ENCODE results near the gene KPNA6. TPM values are rescaled to one million over a fixed set of nuclear protein-coding genes. Genes with fewer than 3 reads are reported as not detected.
A peak's percentile ranks its signal among the peaks of the same experiment; 100 is the strongest.
"Not testable (repeated sequence)": the region's sequence is repeated elsewhere in the genome, so short reads cannot be mapped to it uniquely, and the experiment has no call there.

The KPNA6 gene
- total RNA-seq = 17.7 TPM

DNA sequence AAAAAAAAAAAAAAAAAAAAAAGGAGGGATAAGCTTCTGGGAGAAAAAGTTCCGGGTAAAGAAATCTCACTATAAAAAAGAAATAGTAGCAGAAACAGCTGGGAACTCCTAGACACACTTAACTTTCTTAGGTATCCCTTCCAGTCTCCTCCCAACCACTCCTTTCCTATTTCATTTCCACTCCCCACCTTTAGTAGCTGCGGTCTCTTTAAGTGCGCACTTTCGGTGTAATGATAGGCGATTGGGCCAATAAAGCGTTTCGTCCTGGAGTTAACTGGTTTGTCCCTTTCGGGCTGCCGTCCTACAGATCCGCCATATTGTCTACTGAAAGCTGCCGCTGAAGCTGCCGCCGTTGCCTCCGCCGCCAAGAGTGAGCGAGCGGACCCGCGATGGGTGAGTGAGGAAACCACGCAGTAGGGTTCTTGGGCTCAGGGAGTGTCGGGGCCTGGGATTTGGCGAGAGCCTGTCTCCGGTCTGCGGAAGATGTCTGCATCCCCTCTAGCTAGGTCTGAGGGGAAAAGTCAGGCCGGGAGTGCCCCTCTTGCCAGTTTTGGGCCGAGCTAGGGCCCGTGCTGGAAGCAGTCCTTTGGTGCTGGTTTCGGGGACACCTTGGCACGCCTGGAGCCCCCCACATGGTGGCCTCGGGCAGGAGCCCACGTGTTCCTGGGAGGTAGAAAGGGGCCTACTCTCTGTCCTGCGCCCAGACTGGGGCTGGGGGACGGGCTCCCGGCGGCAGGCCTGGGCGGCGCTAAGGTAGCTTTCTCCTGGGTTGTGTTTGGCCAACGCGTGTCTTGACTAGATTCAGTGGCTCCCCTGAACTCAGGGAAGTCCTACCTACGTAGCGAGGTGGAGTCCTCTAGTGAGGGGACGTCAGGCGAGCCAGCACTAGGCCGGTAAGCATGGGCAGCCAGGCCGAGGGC lies at the start of gene KPNA6:
KPNA6 (plus strand) TSS at position 315 of the 920 bp plus-strand sequence; CDS start at position 390, 75 bp downstream.
- peak within 1 kb of the TSS; percentile 94 for H3K27ac ChIP-seq (ENCODE audit: low read depth, low read length)
- no peaks in the 10 kb centered on the region for H3K9me3 ChIP-seq (ENCODE audit: control insufficient read depth in 3 of 3, low read length in 3 of 3)
- no peaks in the 10 kb centered on the region for H3K27me3 ChIP-seq (ENCODE audit: control insufficient read depth in 3 of 3, insufficient read depth in 3 of 3, low read length in 3 of 3)
- H3K9ac ChIP-seq (ENCODE audit: low read depth in 1 of 3, low read length in 3 of 3) = peak within 1 kb of the TSS; percentile 99 to 100 (median 99)
- peak within 1 kb of the TSS; percentile 97 to 100 (median 99) for H3K4me3 ChIP-seq (ENCODE audit: low read length in 3 of 3)
- H3K36me3 ChIP-seq (ENCODE audit: control insufficient read depth in 3 of 3, insufficient read depth in 3 of 3, low read length in 3 of 3) = peaks cover 0 to 3% (median 0%) of the 10 kb centered on the region in 3 donors
- H3K4me1 ChIP-seq (ENCODE audit: control insufficient read depth in 3 of 3, insufficient read depth in 3 of 3, low read length in 3 of 3) = peaks cover 22 to 33% (median 32%) of the 10 kb centered on the region in 3 donors

DNA sequence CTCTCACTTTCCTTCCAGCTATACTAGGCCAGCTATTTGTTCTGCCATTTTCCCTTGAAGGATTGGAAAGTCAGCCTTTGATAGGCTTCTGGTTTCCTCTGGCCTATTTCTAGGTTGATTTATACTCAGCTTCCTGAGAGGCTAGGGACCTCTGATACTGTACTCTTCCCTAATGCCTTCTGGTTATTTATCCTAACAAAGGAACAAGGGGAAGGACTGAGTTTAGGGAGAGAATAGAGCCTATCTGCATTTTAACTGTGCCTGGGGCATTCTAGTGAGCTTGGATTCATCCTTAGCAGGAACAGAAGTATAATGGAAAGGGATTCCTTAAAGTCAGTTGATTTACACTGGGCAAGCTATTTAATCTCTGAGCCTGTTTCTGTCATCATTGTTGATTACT lies 46.9 kb upstream of the KPNA6 start:
- Histone ChIP-seq H3K27me3 (ENCODE audit: control insufficient read depth in 3 of 3, insufficient read depth in 3 of 3, low read length in 3 of 3) (no peaks in the 10 kb centered on the region), H3K4me3 (ENCODE audit: low read length in 3 of 3) (no peak overlapping the region), H3K36me3 (ENCODE audit: control insufficient read depth in 3 of 3, insufficient read depth in 3 of 3, low read length in 3 of 3) (peaks cover 9 to 35% (median 18%) of the 10 kb centered on the region in 3 donors), H3K27ac (ENCODE audit: low read depth, low read length) (peak overlapping the region; percentile 86), H3K9ac (ENCODE audit: low read depth in 1 of 3, low read length in 3 of 3) (no peak overlapping the region), H3K9me3 (ENCODE audit: control insufficient read depth in 3 of 3, low read length in 3 of 3) (no peaks in the 10 kb centered on the region), H3K4me1 (ENCODE audit: control insufficient read depth in 3 of 3, insufficient read depth in 3 of 3, low read length in 3 of 3) (peaks cover 11 to 13% (median 12%) of the 10 kb centered on the region in 3 donors)

DNA sequence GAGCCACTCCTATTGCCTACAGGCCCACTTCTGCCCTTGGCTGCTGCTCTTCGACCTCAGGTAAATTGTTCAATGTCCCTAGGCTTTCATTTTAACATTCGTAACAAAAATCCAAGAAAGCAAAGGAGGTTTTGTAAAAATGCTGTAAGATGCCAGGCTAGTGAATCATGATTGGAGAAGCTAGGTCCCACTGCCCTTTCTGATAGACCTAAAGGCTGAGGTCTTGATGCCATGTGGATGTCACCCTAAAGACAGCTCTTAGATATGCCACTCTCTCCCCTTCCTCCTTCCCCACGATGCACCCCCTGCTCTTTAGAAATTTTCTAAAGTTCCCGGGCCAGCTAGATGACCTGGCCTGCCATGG lies 45.0 kb upstream of the KPNA6 start:
- Histone ChIP-seq H3K36me3 (ENCODE audit: control insufficient read depth in 3 of 3, insufficient read depth in 3 of 3, low read length in 3 of 3) (peaks cover 7 to 24% (median 16%) of the 10 kb centered on the region in 3 donors), H3K9ac (ENCODE audit: low read depth in 1 of 3, low read length in 3 of 3) (peak overlapping the region; percentile 26 to 66 (median 60)), H3K27me3 (ENCODE audit: control insufficient read depth in 3 of 3, insufficient read depth in 3 of 3, low read length in 3 of 3) (no peaks in the 10 kb centered on the region), H3K4me3 (ENCODE audit: low read length in 3 of 3) (peak overlapping the region in 1 of 3 donors; percentile 49), H3K27ac (ENCODE audit: low read depth, low read length) (peak overlapping the region; percentile 86), H3K4me1 (ENCODE audit: control insufficient read depth in 3 of 3, insufficient read depth in 3 of 3, low read length in 3 of 3) (peaks cover 11 to 17% (median 13%) of the 10 kb centered on the region in 3 donors), H3K9me3 (ENCODE audit: control insufficient read depth in 3 of 3, low read length in 3 of 3) (no peaks in the 10 kb centered on the region)

DNA sequence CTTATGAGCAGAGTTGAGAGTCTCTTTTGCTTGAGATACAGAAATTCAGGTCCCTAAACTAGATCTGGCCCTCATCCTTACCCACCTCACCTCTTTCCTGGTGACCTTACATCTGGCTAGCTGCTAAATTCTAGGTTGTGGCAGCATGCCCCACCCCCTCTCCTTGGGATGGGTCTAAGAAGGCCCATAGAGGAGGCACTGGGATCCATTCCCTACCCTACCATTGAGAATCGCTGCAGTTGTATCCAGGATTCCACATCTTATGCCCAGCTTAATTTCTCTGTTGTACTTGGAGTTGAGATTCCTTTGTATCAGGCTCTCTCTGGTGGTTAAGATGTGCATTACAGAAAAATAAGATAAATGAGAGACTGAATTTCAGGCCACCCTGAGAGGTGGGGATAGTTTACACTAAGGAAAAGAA lies 44.6 kb upstream of the KPNA6 start:
- H3K4me3 ChIP-seq (ENCODE audit: low read length in 3 of 3) = no peak overlapping the region
- no peaks in the 10 kb centered on the region for H3K27me3 ChIP-seq (ENCODE audit: control insufficient read depth in 3 of 3, insufficient read depth in 3 of 3, low read length in 3 of 3)
- H3K4me1 ChIP-seq (ENCODE audit: control insufficient read depth in 3 of 3, insufficient read depth in 3 of 3, low read length in 3 of 3) = peaks cover 11 to 17% (median 13%) of the 10 kb centered on the region in 3 donors
- no peaks in the 10 kb centered on the region for H3K9me3 ChIP-seq (ENCODE audit: control insufficient read depth in 3 of 3, low read length in 3 of 3)
- H3K9ac ChIP-seq (ENCODE audit: low read depth in 1 of 3, low read length in 3 of 3) = peak overlapping the region in 2 of 3 donors; percentile 60 to 66
- H3K36me3 ChIP-seq (ENCODE audit: control insufficient read depth in 3 of 3, insufficient read depth in 3 of 3, low read length in 3 of 3) = peaks cover 7 to 22% (median 15%) of the 10 kb centered on the region in 3 donors
- peak overlapping the region; percentile 86 for H3K27ac ChIP-seq (ENCODE audit: low read depth, low read length)

DNA sequence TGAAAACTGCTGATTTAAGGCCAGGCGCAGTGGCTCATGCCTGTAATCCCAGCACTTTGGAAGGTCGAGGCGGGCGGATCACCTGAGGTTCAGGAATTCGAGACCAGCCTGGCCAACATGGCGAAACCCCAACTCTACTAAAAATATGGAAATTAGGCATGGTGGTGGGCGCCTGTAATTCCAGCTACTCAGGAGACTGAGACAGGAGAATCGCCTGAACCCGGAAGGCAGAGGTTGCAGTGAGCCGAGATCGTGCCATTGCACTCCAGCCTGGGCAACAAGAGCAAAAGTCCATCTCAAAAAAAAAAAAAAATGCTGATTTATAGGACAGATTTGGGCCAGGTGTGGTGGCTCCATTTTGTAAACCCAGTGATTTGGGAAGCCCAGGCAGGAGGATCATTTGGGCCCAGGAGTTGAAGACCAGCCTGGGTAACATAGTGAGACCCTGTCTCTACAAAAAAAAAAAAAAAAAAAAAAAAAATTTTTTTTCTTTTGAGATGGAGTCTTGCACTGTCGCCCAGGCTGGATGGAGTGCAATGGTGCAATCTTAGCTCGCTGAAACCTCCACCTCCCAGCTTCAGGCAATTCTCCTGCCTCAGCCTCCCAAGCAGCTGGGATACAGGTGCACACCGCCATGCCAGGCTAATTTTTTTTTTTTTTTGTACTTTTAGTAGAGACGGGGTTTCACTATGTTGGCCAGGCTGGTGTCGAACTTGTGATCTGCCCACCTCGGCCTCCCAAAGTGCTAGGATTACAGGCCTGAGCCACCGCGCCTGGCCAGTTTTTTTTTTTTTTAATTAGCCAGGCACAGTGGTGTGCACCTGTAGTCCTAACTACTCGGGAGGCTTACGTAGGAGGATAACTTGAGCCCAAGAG lies 42.0 kb upstream of the KPNA6 start:
- not testable (repeated sequence) for H3K27me3 ChIP-seq (ENCODE audit: control insufficient read depth in 3 of 3, insufficient read depth in 3 of 3, low read length in 3 of 3); H3K9ac ChIP-seq (ENCODE audit: low read depth in 1 of 3, low read length in 3 of 3); H3K27ac ChIP-seq (ENCODE audit: low read depth, low read length); H3K9me3 ChIP-seq (ENCODE audit: control insufficient read depth in 3 of 3, low read length in 3 of 3); H3K4me3 ChIP-seq (ENCODE audit: low read length in 3 of 3); H3K36me3 ChIP-seq (ENCODE audit: control insufficient read depth in 3 of 3, insufficient read depth in 3 of 3, low read length in 3 of 3)
- H3K4me1 ChIP-seq (ENCODE audit: control insufficient read depth in 3 of 3, insufficient read depth in 3 of 3, low read length in 3 of 3) = peaks cover 11 to 17% (median 13%) of the 10 kb centered on the region in 3 donors

DNA sequence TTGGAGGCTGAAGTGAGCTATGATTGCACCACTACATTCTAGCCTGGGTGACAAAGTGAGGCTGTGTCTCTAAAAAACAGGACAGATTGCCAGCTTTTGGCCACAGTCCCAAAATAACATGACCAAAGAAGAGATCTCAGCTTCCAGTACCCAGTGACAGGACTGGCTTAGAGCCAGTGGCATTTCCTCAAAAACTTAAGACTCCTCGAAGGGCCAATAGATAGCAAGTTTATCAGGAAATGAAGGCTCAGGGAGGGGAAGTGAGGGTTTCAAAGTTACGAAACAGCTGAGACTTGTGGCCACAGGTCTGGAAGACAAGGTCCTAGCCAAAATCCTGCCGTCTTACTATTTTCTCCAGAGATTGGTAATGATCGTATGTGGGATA lies 41.4 kb upstream of the KPNA6 start:
- Histone ChIP-seq H3K4me3 (ENCODE audit: low read length in 3 of 3) (no peak overlapping the region), H3K9me3 (ENCODE audit: control insufficient read depth in 3 of 3, low read length in 3 of 3) (no peaks in the 10 kb centered on the region), H3K27me3 (ENCODE audit: control insufficient read depth in 3 of 3, insufficient read depth in 3 of 3, low read length in 3 of 3) (no peaks in the 10 kb centered on the region), H3K27ac (ENCODE audit: low read depth, low read length) (no peak overlapping the region), H3K4me1 (ENCODE audit: control insufficient read depth in 3 of 3, insufficient read depth in 3 of 3, low read length in 3 of 3) (peaks cover 11 to 17% (median 13%) of the 10 kb centered on the region in 3 donors), H3K9ac (ENCODE audit: low read depth in 1 of 3, low read length in 3 of 3) (no peak overlapping the region), H3K36me3 (ENCODE audit: control insufficient read depth in 3 of 3, insufficient read depth in 3 of 3, low read length in 3 of 3) (no peaks in the 10 kb centered on the region)

DNA sequence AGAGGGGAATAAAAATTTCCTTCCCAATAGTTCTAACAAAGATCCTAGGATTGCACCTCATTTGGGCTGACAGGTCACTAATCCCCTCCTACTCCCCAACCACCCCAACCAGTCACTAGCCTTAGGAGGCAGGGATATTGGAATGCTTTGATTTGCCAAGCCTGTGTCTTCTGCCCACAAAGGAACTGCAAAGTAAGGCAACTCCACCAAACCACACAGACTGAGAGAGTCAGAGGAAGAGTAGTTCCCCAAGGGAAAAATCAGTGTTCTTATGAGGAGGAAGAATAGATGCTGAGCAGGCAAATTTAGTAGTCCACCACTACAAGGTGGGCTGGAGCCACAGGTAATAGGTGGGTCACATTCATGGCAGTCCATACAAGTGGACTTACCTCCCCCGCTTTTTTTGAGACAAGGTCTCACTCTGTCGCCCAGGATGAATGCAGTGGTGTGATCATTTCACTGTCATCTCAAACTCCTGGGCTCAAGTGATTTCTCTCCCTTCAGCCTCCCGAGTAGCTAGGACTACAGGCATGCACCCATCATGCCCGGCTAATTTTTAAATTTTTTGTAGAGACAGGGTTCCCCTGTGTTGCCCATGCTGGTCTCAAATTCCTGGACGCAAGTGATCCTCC lies 38.8 kb upstream of the KPNA6 start:
- H3K27me3 ChIP-seq (ENCODE audit: control insufficient read depth in 3 of 3, insufficient read depth in 3 of 3, low read length in 3 of 3) = no peaks in the 10 kb centered on the region
- H3K4me1 ChIP-seq (ENCODE audit: control insufficient read depth in 3 of 3, insufficient read depth in 3 of 3, low read length in 3 of 3) = peaks cover 13 to 25% (median 15%) of the 10 kb centered on the region in 3 donors
- no peaks in the 10 kb centered on the region for H3K36me3 ChIP-seq (ENCODE audit: control insufficient read depth in 3 of 3, insufficient read depth in 3 of 3, low read length in 3 of 3)
- no peaks in the 10 kb centered on the region for H3K9me3 ChIP-seq (ENCODE audit: control insufficient read depth in 3 of 3, low read length in 3 of 3)
- peak overlapping the region in 1 of 3 donors; percentile 40 for H3K9ac ChIP-seq (ENCODE audit: low read depth in 1 of 3, low read length in 3 of 3)
- no peak overlapping the region for H3K4me3 ChIP-seq (ENCODE audit: low read length in 3 of 3)
- H3K27ac ChIP-seq (ENCODE audit: low read depth, low read length) = no peak overlapping the region

DNA sequence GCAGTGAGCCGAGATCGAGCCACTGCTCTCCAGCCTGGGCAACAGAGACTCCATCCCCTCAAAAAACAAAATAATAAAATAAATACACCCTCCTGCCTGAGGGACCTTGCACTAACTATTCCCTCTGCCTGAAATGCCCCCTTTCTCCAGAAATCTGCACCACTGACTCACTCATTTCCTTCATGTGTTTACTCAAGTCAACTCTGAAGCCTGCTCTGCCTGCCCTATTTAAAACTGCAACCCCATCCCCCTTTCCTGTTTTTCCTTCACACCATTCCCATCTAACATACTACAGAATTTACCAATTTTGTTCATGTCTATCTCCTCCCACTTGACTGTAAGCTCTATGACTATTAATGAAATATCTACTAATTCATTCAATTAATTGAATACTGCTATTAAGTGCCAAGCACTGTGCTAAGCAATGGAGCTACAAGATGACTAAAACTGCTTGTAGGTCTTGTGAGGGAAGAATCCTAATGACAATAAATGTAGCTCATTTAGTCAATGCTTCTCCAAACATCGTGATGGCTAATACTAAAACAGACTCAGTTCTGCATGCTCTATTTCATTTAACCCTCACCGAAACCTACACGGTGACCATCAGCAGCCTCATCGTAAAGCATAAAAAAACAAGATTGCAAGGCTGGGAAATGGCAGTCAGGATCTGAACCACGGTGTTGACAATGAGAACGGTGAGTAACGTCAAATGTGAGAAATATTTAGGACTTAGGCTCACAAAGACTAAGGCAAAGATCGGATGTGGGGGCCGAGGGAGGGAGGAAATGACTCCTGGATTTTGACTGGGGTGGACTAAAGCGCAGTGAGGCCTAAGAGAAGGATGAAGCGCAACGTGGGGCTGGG lies 35.9 kb upstream of the KPNA6 start:
- Histone ChIP-seq H3K27ac (ENCODE audit: low read depth, low read length) (peak overlapping the region; percentile 90), H3K4me3 (ENCODE audit: low read length in 3 of 3) (peak overlapping the region; percentile 91 to 96 (median 93)), H3K27me3 (ENCODE audit: control insufficient read depth in 3 of 3, insufficient read depth in 3 of 3, low read length in 3 of 3) (no peaks in the 10 kb centered on the region), H3K4me1 (ENCODE audit: control insufficient read depth in 3 of 3, insufficient read depth in 3 of 3, low read length in 3 of 3) (peaks cover 13 to 22% (median 15%) of the 10 kb centered on the region in 3 donors), H3K9me3 (ENCODE audit: control insufficient read depth in 3 of 3, low read length in 3 of 3) (no peaks in the 10 kb centered on the region), H3K9ac (ENCODE audit: low read depth in 1 of 3, low read length in 3 of 3) (peak overlapping the region; percentile 65 to 89 (median 76)), H3K36me3 (ENCODE audit: control insufficient read depth in 3 of 3, insufficient read depth in 3 of 3, low read length in 3 of 3) (peaks cover 11 to 13% (median 12%) of the 10 kb centered on the region in 3 donors)
